ENCODE data around the gene MOXD1. TPM values are rescaled to one million over a fixed set of nuclear protein-coding genes. Genes with fewer than 3 reads are reported as not detected.

The MOXD1 gene
- total RNA-seq, 4 donors from 2014 or later: 1.2 to 4.1 (median 3.8) TPM; not detected in 1

- H3K27ac ChIP-seq: no peak overlapping the region
- no peaks in the 10 kb centered on the region for H3K9me3 ChIP-seq
- TF ChIP-seq POLR2A (IDR thresholded peaks at IDR 0.05) (no peak), CTCF (IDR thresholded peaks at IDR 0.05) (no peak)
- no peak overlapping the region for H3K4me3 ChIP-seq
- no peaks in the 10 kb centered on the region for H3K36me3 ChIP-seq
- DNase-seq: no peak
- H3K27me3 ChIP-seq: no peaks in the 10 kb centered on the region
- H3K4me1 ChIP-seq: no peaks in the 10 kb centered on the region
Observed at GRCh38 chr6:132264021-132264500, 137.2 kb downstream of the MOXD1 start.

- TF ChIP-seq CTCF (IDR thresholded peaks at IDR 0.05) (no peak), POLR2A (IDR thresholded peaks at IDR 0.05) (no peak)
Observed at GRCh38 chr6:132261354-132261753, 139.9 kb downstream of the MOXD1 start.

GRCh38 chr6:132259070-132259469 lies 142.2 kb downstream of the MOXD1 start:
- TF ChIP-seq POLR2A (IDR thresholded peaks at IDR 0.05): no peak
- peak in 3 of 6 experiments; percentile 11 to 25 (median 14) for TF ChIP-seq CTCF (IDR thresholded peaks at IDR 0.05)
- Histone ChIP-seq H3K4me1 (no peaks in the 10 kb centered on the region), H3K4me3 (no peak overlapping the region), H3K27me3 (no peaks in the 10 kb centered on the region), H3K9me3 (no peaks in the 10 kb centered on the region), H3K36me3 (no peaks in the 10 kb centered on the region), H3K27ac (no peak overlapping the region)
- no peak for DNase-seq

More at GRCh38 chr6:132261354-132261753, 139.9 kb downstream of the MOXD1 start:
- Histone ChIP-seq H3K4me1 (no peaks in the 10 kb centered on the region), H3K36me3 (no peaks in the 10 kb centered on the region), H3K27ac (no peak overlapping the region), H3K27me3 (no peaks in the 10 kb centered on the region), H3K4me3 (no peak overlapping the region), H3K9me3 (no peaks in the 10 kb centered on the region)
- no peak for DNase-seq

GRCh38 chr6:132257561-132257960 lies 143.7 kb downstream of the MOXD1 start:
- no peaks in the 10 kb centered on the region for H3K4me1 ChIP-seq
- DNase-seq: no peak
- no peak for TF ChIP-seq POLR2A (IDR thresholded peaks at IDR 0.05)
- TF ChIP-seq CTCF (IDR thresholded peaks at IDR 0.05): no peak
- H3K27me3 ChIP-seq: no peaks in the 10 kb centered on the region
- H3K36me3 ChIP-seq: no peaks in the 10 kb centered on the region
- H3K9me3 ChIP-seq: no peaks in the 10 kb centered on the region
- H3K27ac ChIP-seq: no peak overlapping the region
- no peak overlapping the region for H3K4me3 ChIP-seq

GRCh38 chr6:132256457-132256856 lies 144.8 kb downstream of the MOXD1 start:
- TF ChIP-seq POLR2A (IDR thresholded peaks at IDR 0.05): no peak
- no peak for TF ChIP-seq CTCF (IDR thresholded peaks at IDR 0.05)
- no peak overlapping the region for H3K27ac ChIP-seq
- H3K9me3 ChIP-seq: no peaks in the 10 kb centered on the region
- no peaks in the 10 kb centered on the region for H3K27me3 ChIP-seq
- no peak overlapping the region for H3K4me3 ChIP-seq
- H3K36me3 ChIP-seq: no peaks in the 10 kb centered on the region
- no peak for DNase-seq
- no peaks in the 10 kb centered on the region for H3K4me1 ChIP-seq

GRCh38 chr6:132253906-132254305 lies 147.4 kb downstream of the MOXD1 start:
- no peak for DNase-seq
- no peaks in the 10 kb centered on the region for H3K9me3 ChIP-seq
- TF ChIP-seq CTCF (IDR thresholded peaks at IDR 0.05) (no peak), POLR2A (IDR thresholded peaks at IDR 0.05) (no peak)
- no peak overlapping the region for H3K4me3 ChIP-seq
- no peak overlapping the region for H3K27ac ChIP-seq
- H3K27me3 ChIP-seq: no peaks in the 10 kb centered on the region
- H3K4me1 ChIP-seq: no peaks in the 10 kb centered on the region
- H3K36me3 ChIP-seq: no peaks in the 10 kb centered on the region
